Thoracic aorta (tissue), 2 donors: ENCODE measurements around the gene FIS1. TPM values are rescaled to one million over a fixed set of nuclear protein-coding genes. Genes with fewer than 3 reads are reported as not detected.
A peak's percentile ranks its signal among the peaks of the same experiment; 100 is the strongest.
"Not testable (repeated sequence)": the region's sequence is repeated elsewhere in the genome, so short reads cannot be mapped to it uniquely, and the experiment has no call there.

Experiments
- ATAC-seq: fragments of 150-250 bp; one replicate; pipeline ENCODE4 v1.8.0; 2017; ENCODE audit warnings: low read depth; ENCODE audit not compliant: insufficient number of reproducible peaks, low FRiP score
- DNase-seq: peaks from one replicate; pipeline ENCODE4 v3.0.0-alpha.2; 2020; ENCODE audit warnings: low spot score
- H3K27ac ChIP-seq, 2 donors: fragments of 200-600 bp; sonication (generic); 1 replicate in 1 of 2; 2 replicates in 1 of 2; pipeline ENCODE4 v1.5.1; 2016; ENCODE audit warnings: mild to moderate bottlenecking in 2 of 2, moderate library complexity in 2 of 2
- H3K27me3 ChIP-seq: fragments of 200-600 bp; sonication (generic); replicated peaks from 2 replicates; pipeline ENCODE4 v1.6.0; 2016; ENCODE audit warnings: mild to moderate bottlenecking; ENCODE audit not compliant: insufficient read depth
- H3K36me3 ChIP-seq: fragments of 200-600 bp; sonication (generic); one replicate; pipeline ENCODE4 v1.5.1; 2016
- H3K4me1 ChIP-seq, 2 donors: fragments of 200-600 bp; sonication (generic); 1 replicate in 1 of 2; 2 replicates in 1 of 2; pipeline versions ENCODE4 v1.5.1 to v1.6.0; 2016; ENCODE audit warnings: low read depth in 2 of 2, mild to moderate bottlenecking in 1 of 2; ENCODE audit not compliant: control insufficient read depth in 1 of 2
- H3K4me3 ChIP-seq: fragments of 200-600 bp; sonication (generic); 2 replicates; pipeline ENCODE4 v1.5.1; 2016; ENCODE audit warnings: mild to moderate bottlenecking
- H3K9me3 ChIP-seq: fragments of 200-600 bp; sonication (generic); 2 replicates; pipeline ENCODE4 v1.5.1; 2016
- CTCF ChIP-seq: fragments of 200-600 bp; sonication (generic); IDR thresholded peaks from one replicate; pipeline ENCODE4 v1.5.1; 2019; ENCODE audit warnings: antibody characterized with exemption
- total RNA-seq, 2 donors: library from RNA; depleted of rRNA; stranded (reverse); fragments of >200 nt; gene quantifications; one replicate each; pipeline versions ENCODE4 v1.1.0 to v1.2.3, GENCODE V29; 2016

The FIS1 gene
- total RNA-seq, 2 donors from 2014 or later: 135 to 181 TPM

- no peak for TF ChIP-seq CTCF
- ATAC-seq: no peak
These were observed 13.4 kb upstream of the FIS1 start for GRCh38 chr7:101258243-101258731.

GRCh38 chr7:101255796-101256195 is 10.9 kb upstream of the FIS1 start:
- H3K4me3 ChIP-seq: no peak overlapping the region
- H3K4me1 ChIP-seq: peaks cover 7 to 9% of the 10 kb centered on the region in 2 donors
- no peak for ATAC-seq

More at GRCh38 chr7:101258243-101258731, 13.4 kb upstream of the FIS1 start:
- no peaks in the 10 kb centered on the region for H3K4me1 ChIP-seq
- H3K27me3 ChIP-seq: no peaks in the 10 kb centered on the region
- no peaks in the 10 kb centered on the region for H3K36me3 ChIP-seq
- DNase-seq: no peak
- H3K4me3 ChIP-seq: no peak overlapping the region
- no peaks in the 10 kb centered on the region for H3K9me3 ChIP-seq
- H3K27ac ChIP-seq: no peak overlapping the region

GRCh38 chr7:101253199-101253598 is 8.3 kb upstream of the FIS1 start:
- H3K27ac ChIP-seq, H3K27me3 ChIP-seq, H3K9me3 ChIP-seq, DNase-seq, H3K4me3 ChIP-seq, ATAC-seq: not testable (repeated sequence)
- peaks cover 13 to 16% of the 10 kb centered on the region in 2 donors for H3K4me1 ChIP-seq
- peaks cover 10% of the 10 kb centered on the region for H3K36me3 ChIP-seq

More at GRCh38 chr7:101255796-101256195, 10.9 kb upstream of the FIS1 start:
- Histone ChIP-seq H3K9me3 (no peaks in the 10 kb centered on the region), H3K27me3 (no peaks in the 10 kb centered on the region), H3K27ac (no peak overlapping the region), H3K36me3 (no peaks in the 10 kb centered on the region)
- no peak for DNase-seq
- no peak for TF ChIP-seq CTCF

GRCh38 chr7:101251871-101252659 is 7.2 kb upstream of the FIS1 start:
- peak overlapping the region; percentile 54 to 81 for H3K27ac ChIP-seq
- no peak for TF ChIP-seq CTCF
- peak overlapping the region; percentile 99 for H3K4me3 ChIP-seq
- H3K9me3 ChIP-seq: no peaks in the 10 kb centered on the region
- DNase-seq (peak; percentile 88), ATAC-seq (peak; percentile 92)
- H3K27me3 ChIP-seq: no peaks in the 10 kb centered on the region
- peaks cover 13 to 16% of the 10 kb centered on the region in 2 donors for H3K4me1 ChIP-seq
- peaks cover 10% of the 10 kb centered on the region for H3K36me3 ChIP-seq

- H3K4me3 ChIP-seq: no peak overlapping the region
- DNase-seq (no peak), ATAC-seq (no peak)
- no peak overlapping the region for H3K27ac ChIP-seq
- no peaks in the 10 kb centered on the region for H3K9me3 ChIP-seq
- peaks cover 14 to 30% of the 10 kb centered on the region in 2 donors for H3K4me1 ChIP-seq
- H3K27me3 ChIP-seq: no peaks in the 10 kb centered on the region
- TF ChIP-seq CTCF: no peak
- H3K36me3 ChIP-seq: peaks cover 10% of the 10 kb centered on the region
These were observed 5.4 kb upstream of the FIS1 start for GRCh38 chr7:101250324-101250723.
